ENCODE data around the gene FBXO33.

GRCh38 chr14:39374851-39375250 is 57.4 kb downstream of the FBXO33 start:
- TF ChIP-seq CTCF (IDR thresholded peaks at IDR 0.05) = no peak
- no peak for TF ChIP-seq POLR2A (IDR thresholded peaks at IDR 0.05)

Data from thyroid gland (tissue), 4 donors.